ENCODE measurements around the gene LRRC4C.

GRCh38 chr11:40338739-40339138 lies 1120.7 kb downstream of the LRRC4C start:
- TF ChIP-seq CTCF (IDR thresholded peaks at IDR 0.05 in 2 of 3, conservative IDR thresholded peaks at IDR 0.05 in 1 of 3; ENCODE audit: control insufficient read depth in 2 of 3, extremely low read depth in 1 of 3, insufficient read depth in 1 of 3, low read depth in 3 of 3, low read length in 3 of 3) (no peak), HDAC2 (IDR thresholded peaks at IDR 0.05) (no peak), POLR2A (IDR thresholded peaks at IDR 0.05; ENCODE audit: low read depth, low read length) (no peak), POLR2AphosphoS5 (IDR thresholded peaks at IDR 0.05; ENCODE audit: low read length) (no peak), EZH2 (IDR thresholded peaks at IDR 0.05; ENCODE audit: borderline replicate concordance, control insufficient read depth, low read depth, low read length) (no peak), MXI1 (IDR thresholded peaks at IDR 0.05; ENCODE audit: low read depth, low read length) (no peak), BRCA1 (IDR thresholded peaks at IDR 0.05; ENCODE audit: low read depth, low read length) (no peak), FOXK2 (IDR thresholded peaks at IDR 0.05) (no peak), CHD4 (IDR thresholded peaks at IDR 0.05) (no peak), ZBED1 (IDR thresholded peaks at IDR 0.05; ENCODE audit: borderline replicate concordance) (no peak), PML (IDR thresholded peaks at IDR 0.05; ENCODE audit: low read length) (no peak), NBN (IDR thresholded peaks at IDR 0.05) (no peak), BACH1 (IDR thresholded peaks at IDR 0.05; ENCODE audit: borderline replicate concordance) (no peak), CHD2 (IDR thresholded peaks at IDR 0.05; ENCODE audit: borderline replicate concordance, low read depth, low read length) (no peak)
